Heart left ventricle (tissue), 16 donors: ENCODE measurements around the gene ABHD18. TPM values are rescaled to one million over a fixed set of nuclear protein-coding genes. Genes with fewer than 3 reads are reported as not detected.

Experiments used
- ATAC-seq, 4 donors: fragments of 200-7000 bp; cut with Tn5 transposase; one replicate each; pipeline ENCODE4 v1.9.1; 2020 to 2022; ENCODE audit warnings: moderate library complexity in 4 of 4, mild to moderate bottlenecking in 3 of 4, moderate number of reproducible peaks in 1 of 4
- DNase-seq, 5 donors: peaks; one replicate each; pipeline ENCODE4 v3.0.0-alpha.2; 2020
- H3K27ac ChIP-seq, 12 donors: fragments of 200-600 bp; sonication (generic) in 4 of 12; one replicate each; pipeline versions ENCODE4 v1.5.0 to v1.8.0; 2016 to 2022; ENCODE audit warnings: mild to moderate bottlenecking in 2 of 12
- H3K27me3 ChIP-seq, 9 donors: fragments of 200-600 bp; sonication (generic) in 2 of 9; one replicate each; pipeline versions ENCODE4 v1.5.1 to v1.8.0; 2016 to 2022; ENCODE audit warnings: mild to moderate bottlenecking in 3 of 9
- H3K36me3 ChIP-seq, 9 donors: fragments of 200-600 bp; sonication (generic) in 2 of 9; one replicate each; pipeline versions ENCODE4 v1.5.0 to v1.8.0; 2018 to 2022; ENCODE audit warnings: mild to moderate bottlenecking in 2 of 9
- H3K4me1 ChIP-seq, 12 donors: fragments of 200-600 bp; sonication (generic) in 4 of 12; one replicate each; pipeline versions ENCODE4 v1.5.0 to v1.8.0; 2016 to 2022; ENCODE audit warnings: mild to moderate bottlenecking in 3 of 12
- H3K4me3 ChIP-seq, 12 donors: fragments of 200-600 bp; sonication (generic) in 4 of 12; one replicate each; pipeline versions ENCODE4 v1.5.0 to v1.8.0; 2017 to 2022; ENCODE audit warnings: mild to moderate bottlenecking in 9 of 12, moderate library complexity in 4 of 12
- H3K9me3 ChIP-seq, 12 donors: fragments of 200-600 bp; sonication (generic) in 4 of 12; one replicate each; pipeline versions ENCODE4 v1.5.0 to v1.8.0; 2016 to 2022; ENCODE audit warnings: mild to moderate bottlenecking in 1 of 12
- POLR2A ChIP-seq, 2 donors: fragments of 450-650 bp; IDR thresholded peaks; one replicate each; pipeline ENCODE4 v1.6.1; 2017; ENCODE audit warnings: antibody characterized with exemption in 2 of 2, mild to moderate bottlenecking in 2 of 2, moderate library complexity in 2 of 2
- WGBS, 4 donors: extraction: QIAGEN DNeasy Blood & Tissue Kit in 2 of 4; methylation state at CpG; one replicate each; pipeline versions ENCODE4 v1.1.5 to v1.1.7; 2013 to 2018; 5-methylcytosine and 5-hydroxymethylcytosine counted together
- intact Hi-C, 10 donors: fragments of 100-400 bp; cut with DNase I; formaldehyde crosslinking; loops; one replicate each; pipeline versions ENCODE4 v1.11.1 to v1.14.2; 2022
- polyA plus RNA-seq, 2 donors: library from polyadenylated mRNA; stranded (reverse); fragments of 200-250 nt; gene quantifications; one replicate each; pipeline ENCODE4 v1.2.3, GENCODE V29; 2013
- total RNA-seq, 9 donors: library from RNA; depleted of rRNA in 2 of 9; stranded (reverse); fragments of >200 nt in 2 of 9; fragmentation: NEBNext Ultra II Directional in 3 of 9; extraction: Animal tissue kit (Norgen Biotek cat#: 25700) in 3 of 9; gene quantifications; one replicate each; pipeline versions ENCODE4 v1.1.0 to v1.2.4, GENCODE V29; 2016 to 2023
- TF ChIP-seq, protein P1 (sequence below), 12 donors: fragments of 200-600 bp; sonication (generic) in 4 of 12; IDR thresholded peaks; one replicate each; pipeline versions ENCODE4 v1.5.0 to v1.8.0; 2018 to 2022; ENCODE audit warnings: antibody characterized with exemption in 12 of 12, mild to moderate bottlenecking in 5 of 12
- donor health status: ischemic (EF 13 %, LVEDD 7.1; RV severe dilation, severe dysfunction).
- donor health status: healthy with polysubstance abuse.
- donor health status: DM: no; HTN: yes; CAD: no.
- donor health status: DM: no; HTN: no; CAD: no.
- donor health status: ischemic (EF 25% LVEDD 6.9; RV normal size, moderate dysfunction).
- donor health status: ischemic (EF 25% LVEDD 5.7; RV mildly dilated, moderate dysfunction).
- donor health status: healthy.
- donor health status: DM: yes; HTN: yes; CAD: no.
- donor health status: ischemic (EF 35%, LVEDD 5.7; RV mildly dilated, moderate dysfunction).
- donor health status: nonischemic (EF 11% LVEDD 7.7; RV severe dilation, severe dysfunction).
- donor health status: DM: yes; HTN: yes; CAD: no.
- donor health status: PGD.
- donor health status: ischemic (EF 29% LVEDD 5.4; RV normal size, mild dysfunction).
- donor health status: nonischemic (EF 23%, LVEDD 6.1; RV moderate dilation, normal function).

Gene ABHD18
- total and polyA plus RNA-seq, 11 donors: 3.8 to 56.3 (median 19.9) TPM

DNA sequence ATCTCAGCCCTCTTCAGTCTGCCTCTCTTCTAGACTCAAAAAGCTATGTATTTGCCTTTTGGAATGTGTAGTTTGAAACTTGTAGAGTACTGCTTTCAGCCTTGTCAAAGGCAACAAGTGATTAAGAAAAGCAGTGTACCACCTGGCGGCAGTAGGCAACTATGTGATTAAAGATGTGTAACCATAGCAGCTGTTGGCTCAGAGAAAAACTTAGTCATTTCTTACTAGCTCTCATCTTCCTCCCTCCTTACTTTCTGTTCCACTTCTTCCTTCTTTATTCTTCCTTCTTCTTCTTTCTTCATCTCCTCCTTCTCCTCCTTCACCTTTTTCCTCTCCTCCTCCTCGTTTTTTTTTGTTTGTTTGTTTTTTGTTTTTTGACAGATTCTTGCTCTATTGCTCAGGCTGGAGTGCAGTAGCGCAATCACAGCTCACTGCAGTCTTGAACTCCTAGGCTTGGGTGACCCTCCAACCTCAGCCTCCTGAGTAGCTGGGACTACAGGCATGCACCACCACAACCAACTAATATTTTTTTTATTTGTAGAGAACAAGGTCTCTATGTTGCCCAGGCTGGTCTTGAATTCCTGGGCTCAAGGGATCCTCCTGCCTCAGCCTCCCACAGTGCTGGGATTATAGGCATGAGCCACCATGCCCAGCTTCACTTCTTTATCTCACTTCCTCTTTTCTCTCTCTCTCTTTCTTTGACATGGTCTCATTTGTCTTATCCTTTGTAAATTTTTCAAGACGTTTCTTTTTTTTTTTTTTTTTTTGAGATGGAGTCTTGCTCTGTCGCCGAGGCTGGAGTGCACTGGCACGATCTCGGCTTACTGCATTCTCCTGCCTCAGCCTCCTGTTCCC, 32.6 kb downstream of the ABHD18 start:
- TF ChIP-seq, protein P1, sequence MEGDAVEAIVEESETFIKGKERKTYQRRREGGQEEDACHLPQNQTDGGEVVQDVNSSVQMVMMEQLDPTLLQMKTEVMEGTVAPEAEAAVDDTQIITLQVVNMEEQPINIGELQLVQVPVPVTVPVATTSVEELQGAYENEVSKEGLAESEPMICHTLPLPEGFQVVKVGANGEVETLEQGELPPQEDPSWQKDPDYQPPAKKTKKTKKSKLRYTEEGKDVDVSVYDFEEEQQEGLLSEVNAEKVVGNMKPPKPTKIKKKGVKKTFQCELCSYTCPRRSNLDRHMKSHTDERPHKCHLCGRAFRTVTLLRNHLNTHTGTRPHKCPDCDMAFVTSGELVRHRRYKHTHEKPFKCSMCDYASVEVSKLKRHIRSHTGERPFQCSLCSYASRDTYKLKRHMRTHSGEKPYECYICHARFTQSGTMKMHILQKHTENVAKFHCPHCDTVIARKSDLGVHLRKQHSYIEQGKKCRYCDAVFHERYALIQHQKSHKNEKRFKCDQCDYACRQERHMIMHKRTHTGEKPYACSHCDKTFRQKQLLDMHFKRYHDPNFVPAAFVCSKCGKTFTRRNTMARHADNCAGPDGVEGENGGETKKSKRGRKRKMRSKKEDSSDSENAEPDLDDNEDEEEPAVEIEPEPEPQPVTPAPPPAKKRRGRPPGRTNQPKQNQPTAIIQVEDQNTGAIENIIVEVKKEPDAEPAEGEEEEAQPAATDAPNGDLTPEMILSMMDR (IDR thresholded peaks at IDR 0.05): peak in 3 of 12 donors; percentile 7 to 35 (median 18)
- no peak for TF ChIP-seq POLR2A (IDR thresholded peaks at IDR 0.05)
- Histone ChIP-seq H3K4me1 (peaks cover 0 to 16% (median 0%) of the 10 kb centered on the region in 12 donors), H3K9me3 (peaks cover 0 to 30% (median 2%) of the 10 kb centered on the region in 12 donors), H3K27ac (no peak overlapping the region), H3K36me3 (peaks cover 0 to 54% (median 10%) of the 10 kb centered on the region in 9 donors), H3K27me3 (no peaks in the 10 kb centered on the region), H3K4me3 (no peak overlapping the region)
- no peak for DNase-seq
- intact Hi-C loops: no loop called here
- 83 to 89% (median 86%) methylated on average over 8 of the region's 8 CpGs for WGBS, 4 donors
- ATAC-seq: peak in 3 of 4 donors; percentile 54 to 74 (median 55)

DNA sequence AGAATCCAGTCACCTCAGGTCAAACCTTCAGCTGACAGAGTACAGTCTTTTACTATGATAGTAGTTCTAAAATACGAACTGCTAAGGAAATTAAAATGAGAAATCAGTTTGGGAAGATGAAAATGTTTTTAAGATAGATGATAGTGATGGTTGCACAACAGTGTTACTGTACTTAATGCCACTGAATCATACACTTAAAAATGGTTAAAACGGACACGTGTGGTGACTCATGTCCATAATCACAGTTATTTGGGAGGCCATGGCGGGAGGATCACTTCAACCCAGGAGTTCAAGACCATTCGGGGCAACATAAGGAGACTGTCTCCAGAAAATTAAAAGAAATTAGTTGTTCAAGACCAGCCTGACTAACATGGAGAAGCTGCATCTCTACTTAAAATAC, 41.4 kb downstream of the ABHD18 start:
- ATAC-seq (no peak), DNase-seq (no peak)
- Histone ChIP-seq H3K36me3 (peaks cover 0 to 61% (median 22%) of the 10 kb centered on the region in 9 donors), H3K4me3 (no peak overlapping the region), H3K9me3 (no peaks in the 10 kb centered on the region), H3K27ac (no peak overlapping the region), H3K4me1 (no peaks in the 10 kb centered on the region), H3K27me3 (no peaks in the 10 kb centered on the region)
- intact Hi-C loops: no loop called here
- no peak for TF ChIP-seq POLR2A (IDR thresholded peaks at IDR 0.05)
- TF ChIP-seq, protein P1 (IDR thresholded peaks at IDR 0.05): no peak
- WGBS, 4 donors: 90 to 96% (median 94%) methylated on average over 5 of the region's 5 CpGs

DNA sequence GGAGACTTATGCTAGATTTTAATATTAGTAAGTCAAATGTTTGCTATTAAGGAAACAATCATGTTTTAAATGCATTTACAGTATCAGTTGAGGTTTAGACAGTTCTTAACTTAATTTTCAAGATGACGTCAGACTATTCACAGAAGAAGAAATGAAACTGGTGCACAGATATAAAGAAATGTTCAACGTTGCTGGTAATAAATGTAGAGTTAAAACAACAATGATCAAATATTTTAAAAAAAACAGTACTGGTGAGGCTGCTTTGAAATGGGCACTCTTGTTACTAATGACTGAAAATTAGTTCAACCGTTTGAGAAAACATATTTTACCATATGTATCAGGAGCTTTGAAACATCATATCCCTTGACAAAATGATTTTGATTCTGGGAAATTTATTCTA, 44.2 kb downstream of the ABHD18 start:
- WGBS, 4 donors: 78 to 86% (median 80%) methylated on average over 3 of the region's 3 CpGs

DNA sequence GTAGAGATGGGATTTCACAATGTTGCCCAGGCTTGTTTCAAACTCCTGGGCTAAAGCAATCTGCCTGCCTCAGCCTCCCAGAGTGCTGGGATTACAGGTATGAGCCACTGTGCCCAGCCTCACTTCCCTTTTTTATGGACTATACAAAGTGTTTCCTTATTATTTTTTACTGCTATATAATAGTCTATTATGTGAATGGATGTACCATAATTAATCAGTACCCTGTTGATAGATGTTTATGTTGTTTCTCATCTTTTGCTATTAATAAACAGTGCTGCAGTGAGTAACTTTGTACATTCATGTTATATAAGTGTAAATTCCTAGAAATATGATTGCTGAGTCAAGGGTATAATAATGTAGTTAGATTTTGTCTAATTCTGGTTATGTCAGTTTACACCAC, 60.1 kb downstream of the ABHD18 start:
- no peak overlapping the region for H3K27ac ChIP-seq
- no peak for ATAC-seq
- no peak for TF ChIP-seq POLR2A (IDR thresholded peaks at IDR 0.05)
- TF ChIP-seq, protein P1 (IDR thresholded peaks at IDR 0.05): no peak
- no peak overlapping the region for H3K4me3 ChIP-seq
- no peaks in the 10 kb centered on the region for H3K27me3 ChIP-seq
- intact Hi-C loops: no loop called here
- no peaks in the 10 kb centered on the region for H3K4me1 ChIP-seq
- DNase-seq: no peak
- H3K9me3 ChIP-seq: no peaks in the 10 kb centered on the region
- peaks cover 0 to 100% (median 87%) of the 10 kb centered on the region in 9 donors for H3K36me3 ChIP-seq

More for the DNA sequence above, 44.2 kb downstream of the ABHD18 start:
- Histone ChIP-seq H3K36me3 (peaks cover 0 to 76% (median 30%) of the 10 kb centered on the region in 9 donors), H3K4me1 (no peaks in the 10 kb centered on the region), H3K4me3 (no peak overlapping the region), H3K27me3 (no peaks in the 10 kb centered on the region), H3K27ac (no peak overlapping the region), H3K9me3 (no peaks in the 10 kb centered on the region)
- intact Hi-C loops: no loop called here
- no peak for ATAC-seq
- no peak for DNase-seq
- no peak for TF ChIP-seq POLR2A (IDR thresholded peaks at IDR 0.05)
- TF ChIP-seq, protein P1 (IDR thresholded peaks at IDR 0.05): no peak
